DOHH2 (cell line): ENCODE results near the gene EEF1AKMT3.

Experiments
- H3F3A ChIP-seq: fragments of 200-600 bp; sonication (generic), shearing (Covaris generic); 2 replicates; pipeline ENCODE4 v1.6.0; 2016; ENCODE audit warnings: antibody characterized with exemption, mild to moderate bottlenecking; ENCODE audit not compliant: control insufficient read depth, insufficient read depth
- H3K27ac ChIP-seq: fragments of 200-600 bp; sonication (generic); 2 replicates; pipeline ENCODE4 v1.5.1; 2014; ENCODE audit warnings: low read depth, mild to moderate bottlenecking, low read length, moderate library complexity
- H3K27me3 ChIP-seq: fragments of 200-600 bp; sonication (generic); 2 replicates; pipeline ENCODE4 v1.6.1; 2014; ENCODE audit warnings: mild to moderate bottlenecking, low read length, mixed read lengths; ENCODE audit not compliant: control insufficient read depth
- H3K36me3 ChIP-seq: fragments of 200-600 bp; sonication (generic); 2 replicates; pipeline ENCODE4 v1.6.1; 2014; ENCODE audit warnings: mild to moderate bottlenecking, low read length, moderate library complexity, mixed read lengths; ENCODE audit not compliant: control insufficient read depth
- H3K4me1 ChIP-seq: fragments of 200-600 bp; sonication (generic); 2 replicates; pipeline ENCODE4 v1.6.1; 2014; ENCODE audit warnings: mild to moderate bottlenecking, low read length, mixed read lengths; ENCODE audit not compliant: control insufficient read depth
- H3K4me2 ChIP-seq: fragments of 200-600 bp; sonication (generic); 2 replicates; pipeline ENCODE4 v1.6.0; 2014; ENCODE audit warnings: mild to moderate bottlenecking, low read length, moderate library complexity
- H3K4me3 ChIP-seq: fragments of 200-600 bp; sonication (generic); 2 replicates; pipeline ENCODE4 v1.5.1; 2014; ENCODE audit warnings: mild to moderate bottlenecking, low read length, mixed read lengths
- H3K79me2 ChIP-seq: fragments of 200-600 bp; sonication (generic); 2 replicates; pipeline ENCODE4 v1.6.1; 2014; ENCODE audit warnings: mild to moderate bottlenecking, low read length, mixed read lengths; ENCODE audit not compliant: control insufficient read depth
- H3K9me2 ChIP-seq: fragments of 200-600 bp; sonication (generic); replicated peaks from 2 replicates; pipeline ENCODE4 v1.6.1; 2014; ENCODE audit warnings: mild to moderate bottlenecking, low read length, mixed read lengths; ENCODE audit not compliant: control insufficient read depth
- H3K9me3 ChIP-seq: fragments of 200-600 bp; sonication (generic); 2 replicates; pipeline ENCODE4 v1.6.1; 2014; ENCODE audit warnings: antibody characterized with exemption, low read length, mixed read lengths; ENCODE audit not compliant: control insufficient read depth, insufficient read depth
- H4K20me1 ChIP-seq: fragments of 200-600 bp; sonication (generic); 2 replicates; pipeline ENCODE4 v1.6.0; 2014; ENCODE audit warnings: low read depth, mild to moderate bottlenecking, antibody characterized with exemption, low read length, moderate library complexity; ENCODE audit not compliant: control insufficient read depth, insufficient read depth
- CTCF ChIP-seq: fragments of 200-600 bp; sonication (generic); IDR thresholded peaks from one replicate; pipeline ENCODE4 v1.5.1; 2014; ENCODE audit warnings: antibody characterized with exemption, mild to moderate bottlenecking, low read depth, low read length; ENCODE audit not compliant: poor library complexity, severe bottlenecking
- EZH2phosphoT487 ChIP-seq: fragments of 200-600 bp; sonication (generic); IDR thresholded peaks from 2 replicates; pipeline ENCODE4 v1.6.1; 2017; ENCODE audit warnings: borderline replicate concordance, mild to moderate bottlenecking, antibody characterized with exemption, low read length, moderate library complexity, mixed read lengths

Gene EEF1AKMT3

GRCh38 chr12:57822392-57823130 is 50.1 kb downstream of the EEF1AKMT3 start:
- TF ChIP-seq EZH2phosphoT487 (no peak), CTCF (no peak)
- H3K79me2 ChIP-seq, result no peaks in the 10 kb centered on the region
- no peak overlapping the region for H3K27ac ChIP-seq
- no peak overlapping the region for H3K4me2 ChIP-seq
- H3K4me1 ChIP-seq, result no peaks in the 10 kb centered on the region
- no peaks in the 10 kb centered on the region for H3K27me3 ChIP-seq
- H3K9me3 ChIP-seq, result no peaks in the 10 kb centered on the region
- H3F3A ChIP-seq, result no peaks in the 10 kb centered on the region
- H4K20me1 ChIP-seq, result no peaks in the 10 kb centered on the region
- H3K36me3 ChIP-seq, result peaks cover 43% of the 10 kb centered on the region
- H3K9me2 ChIP-seq, result no peaks in the 10 kb centered on the region
- no peak overlapping the region for H3K4me3 ChIP-seq

GRCh38 chr12:57823131-57823907 is 50.9 kb downstream of the EEF1AKMT3 start:
- H3K27me3 ChIP-seq, result no peaks in the 10 kb centered on the region
- no peaks in the 10 kb centered on the region for H3K79me2 ChIP-seq
- no peaks in the 10 kb centered on the region for H3F3A ChIP-seq
- H3K27ac ChIP-seq, result no peak overlapping the region
- H3K36me3 ChIP-seq, result peaks cover 46% of the 10 kb centered on the region
- no peaks in the 10 kb centered on the region for H3K9me2 ChIP-seq
- no peaks in the 10 kb centered on the region for H3K4me1 ChIP-seq
- H3K9me3 ChIP-seq, result no peaks in the 10 kb centered on the region
- TF ChIP-seq EZH2phosphoT487 (no peak), CTCF (no peak)
- H3K4me2 ChIP-seq, result no peak overlapping the region
- no peaks in the 10 kb centered on the region for H4K20me1 ChIP-seq
- no peak overlapping the region for H3K4me3 ChIP-seq

- H3K27me3 ChIP-seq, result no peaks in the 10 kb centered on the region
- H3K4me2 ChIP-seq, result no peak overlapping the region
- H3K9me3 ChIP-seq, result no peaks in the 10 kb centered on the region
- H3K9me2 ChIP-seq, result no peaks in the 10 kb centered on the region
- H4K20me1 ChIP-seq, result no peaks in the 10 kb centered on the region
- no peaks in the 10 kb centered on the region for H3K4me1 ChIP-seq
- no peak overlapping the region for H3K4me3 ChIP-seq
- H3F3A ChIP-seq, result no peaks in the 10 kb centered on the region
- H3K27ac ChIP-seq, result no peak overlapping the region
- H3K36me3 ChIP-seq, result peaks cover 54% of the 10 kb centered on the region
- H3K79me2 ChIP-seq, result no peaks in the 10 kb centered on the region
- TF ChIP-seq EZH2phosphoT487, result no peak
- TF ChIP-seq CTCF, result no peak
Measured at GRCh38 chr12:57823908-57824640, 51.7 kb downstream of the EEF1AKMT3 start.
